Activated naive CD8-positive, alpha-beta T cell treated with anti-CD3 and anti-CD28 coated beads, Interleukin-2, amount 10 ng/mL, durations not matched to agents 7 days and 5 days (primary cell): ENCODE data around the gene ZFP2. TPM values are rescaled to one million over a fixed set of nuclear protein-coding genes. Genes with fewer than 3 reads are reported as not detected.

Experiments used
- ATAC-seq: fragments of 150-1000 bp; cut with Tn5 transposase; one replicate; pipeline ENCODE4 v1.10.0; 2021; ENCODE audit warnings: low read depth, moderate library complexity
- POLR2A ChIA-PET: fragments of 350-600 bp; sonication (Branson Sonifier 250); formaldehyde crosslinking; loops from one replicate; lab custom pipeline; 2021; ENCODE audit warnings: antibody characterized with exemption; lab: Charles Lee
- DNase-seq: peaks from one replicate; pipeline ENCODE4 v3.0.0; 2021
- H3K27ac Mint-ChIP-seq: one replicate; pipeline ENCODE4 v1.8.0; 2022; ENCODE audit warnings: mild to moderate bottlenecking, mixed read lengths
- H3K27me3 Mint-ChIP-seq: one replicate; pipeline ENCODE4 v1.8.0; 2022; ENCODE audit warnings: mild to moderate bottlenecking, moderate library complexity, mixed read lengths
- H3K36me3 Mint-ChIP-seq: one replicate; pipeline ENCODE4 v1.8.0; 2021; ENCODE audit warnings: mild to moderate bottlenecking, mixed read lengths
- H3K4me1 Mint-ChIP-seq: one replicate; pipeline ENCODE4 v1.8.0; 2021; ENCODE audit warnings: mixed read lengths
- H3K4me3 Mint-ChIP-seq: one replicate; pipeline ENCODE4 v1.8.0; 2022; ENCODE audit warnings: mild to moderate bottlenecking, moderate library complexity, mixed read lengths
- H3K9me3 Mint-ChIP-seq: one replicate; pipeline ENCODE4 v1.8.0; 2021; ENCODE audit warnings: mixed read lengths
- total RNA-seq, 2 experiments: library from RNA; stranded (reverse); gene quantifications; one replicate each; pipeline ENCODE4 v1.2.3, GENCODE V29; 2021

The ZFP2 gene
- total RNA-seq, 2 experiments from 2014 or later = 0.77 to 0.89 TPM

GRCh38 chr5:178883815-178884430, 11.8 kb upstream of the ZFP2 start:
- Mint-ChIP-seq H3K36me3 (peaks cover 82% of the 10 kb centered on the region), H3K27me3 (no peaks in the 10 kb centered on the region), H3K27ac (no peak overlapping the region), H3K4me3 (no peak overlapping the region), H3K4me1 (no peaks in the 10 kb centered on the region), H3K9me3 (peaks cover 46% of the 10 kb centered on the region)
- ATAC-seq (no peak), DNase-seq (no peak)
- POLR2A ChIA-PET = no interaction called here

- Mint-ChIP-seq H3K27me3 (peaks cover 2% of the 10 kb centered on the region), H3K27ac (no peak overlapping the region), H3K4me3 (no peak overlapping the region), H3K36me3 (peaks cover 4% of the 10 kb centered on the region), H3K9me3 (peaks cover 26% of the 10 kb centered on the region), H3K4me1 (peaks cover 2% of the 10 kb centered on the region)
- POLR2A ChIA-PET = no interaction called here
- ATAC-seq (no peak), DNase-seq (no peak)
Observed at GRCh38 chr5:178899289-178899688, 3.6 kb downstream of the ZFP2 start.

- no peak overlapping the region for H3K27ac Mint-ChIP-seq
- POLR2A ChIA-PET = no interaction called here
- H3K9me3 Mint-ChIP-seq = peaks cover 27% of the 10 kb centered on the region
- no peak for DNase-seq
- no peak for ATAC-seq
- peaks cover 4% of the 10 kb centered on the region for H3K36me3 Mint-ChIP-seq
- H3K4me1 Mint-ChIP-seq = no peaks in the 10 kb centered on the region
- no peak overlapping the region for H3K4me3 Mint-ChIP-seq
- H3K27me3 Mint-ChIP-seq = no peaks in the 10 kb centered on the region
Observed at GRCh38 chr5:178902849-178903248, 7.1 kb downstream of the ZFP2 start.

GRCh38 chr5:178931846-178932760, 36.4 kb downstream of the ZFP2 start:
- no peak for DNase-seq
- POLR2A ChIA-PET = no interaction called here
- no peaks in the 10 kb centered on the region for H3K4me1 Mint-ChIP-seq
- H3K36me3 Mint-ChIP-seq = peaks cover 3% of the 10 kb centered on the region
- no peak overlapping the region for H3K27ac Mint-ChIP-seq
- H3K27me3 Mint-ChIP-seq = no peaks in the 10 kb centered on the region
- no peak for ATAC-seq
- H3K9me3 Mint-ChIP-seq = peaks cover 47% of the 10 kb centered on the region
- no peak overlapping the region for H3K4me3 Mint-ChIP-seq

- POLR2A ChIA-PET = no interaction called here
- Mint-ChIP-seq H3K4me1 (no peaks in the 10 kb centered on the region), H3K27me3 (peaks cover 11% of the 10 kb centered on the region), H3K27ac (no peak within 1 kb of the TSS), H3K36me3 (peaks cover 8% of the 10 kb centered on the region), H3K9me3 (peaks cover 47% of the 10 kb centered on the region), H3K4me3 (no peak within 1 kb of the TSS)
- ATAC-seq (no peak), DNase-seq (no peak)
Observed at GRCh38 chr5:178940569-178941360, 45.1 kb downstream of the ZFP2 start, which contains the start of gene ZNF454. TSS of gene ZNF454 (plus strand) at chr5:178941198. CDS start at chr5:178942792, 1,594 bp downstream.

GRCh38 chr5:178941361-178941760, 45.6 kb downstream of the ZFP2 start:
- POLR2A ChIA-PET = no interaction called here
- peaks cover 11% of the 10 kb centered on the region for H3K27me3 Mint-ChIP-seq
- no peak overlapping the region for H3K4me3 Mint-ChIP-seq
- peaks cover 8% of the 10 kb centered on the region for H3K36me3 Mint-ChIP-seq
- no peak overlapping the region for H3K27ac Mint-ChIP-seq
- DNase-seq = no peak
- no peak for ATAC-seq
- H3K4me1 Mint-ChIP-seq = no peaks in the 10 kb centered on the region
- peaks cover 45% of the 10 kb centered on the region for H3K9me3 Mint-ChIP-seq

- Mint-ChIP-seq H3K27me3 (no peaks in the 10 kb centered on the region), H3K4me3 (no peak overlapping the region), H3K9me3 (peaks cover 49% of the 10 kb centered on the region), H3K4me1 (no peaks in the 10 kb centered on the region), H3K27ac (no peak overlapping the region), H3K36me3 (peaks cover 1% of the 10 kb centered on the region)
- POLR2A ChIA-PET = no interaction called here
- ATAC-seq (no peak), DNase-seq (no peak)
Observed at GRCh38 chr5:178965465-178966055, 69.8 kb downstream of the ZFP2 start.

GRCh38 chr5:178981381-178981780, 85.7 kb downstream of the ZFP2 start:
- Mint-ChIP-seq H3K4me3 (no peak overlapping the region), H3K9me3 (peaks cover 25% of the 10 kb centered on the region), H3K27ac (no peak overlapping the region), H3K36me3 (no peaks in the 10 kb centered on the region), H3K4me1 (no peaks in the 10 kb centered on the region), H3K27me3 (no peaks in the 10 kb centered on the region)
- ATAC-seq = no peak
- POLR2A ChIA-PET = no interaction called here
- DNase-seq = no peak

Other genes with a start within 250 kb of the ZFP2 start
- 10 to 100 TPM; 10.5 to 11.3 TPM for gene ZNF354A, start 165.3 kb upstream of the ZFP2 start, total RNA-seq
- gene ZNF354B, start 36.0 kb upstream of the ZFP2 start, total RNA-seq = 10 to 100 TPM; 19.6 to 22.0 TPM
- gene ZNF454, start 45.3 kb downstream of the ZFP2 start, total RNA-seq = not detected
- gene GRM6, start 99.4 kb downstream of the ZFP2 start, total RNA-seq = not detected
- 1 to 10 TPM; 7.5 to 8.1 TPM for gene ZNF879, start 127.9 kb downstream of the ZFP2 start, total RNA-seq
- gene ZNF354C, start 164.5 kb downstream of the ZFP2 start, total RNA-seq = 1 to 10 TPM; 9.0 to 9.4 TPM